SK-N-SH treated with all-trans-retinoic acid at 6 μM for 48 hours (cell line): ENCODE results near the gene LRRK1.

ENCODE experiments used
- ATAC-seq: fragments of 200-7000 bp; cut with Tn5 transposase; 3 replicates; pipeline ENCODE4 v1.9.1; 2020; ENCODE audit warnings: mild to moderate bottlenecking, moderate library complexity
- ARNTL ChIP-seq: fragments of 450-650 bp; formaldehyde crosslinking; IDR thresholded peaks from 2 replicates; pipeline ENCODE4 v1.5.0; 2020; ENCODE audit warnings: low read depth, mild to moderate bottlenecking, moderate library complexity, borderline replicate concordance
- BACH2 ChIP-seq: fragments of 250-450 bp; sonication (Bioruptor Pico); IDR thresholded peaks from 2 replicates; pipeline ENCODE4 v1.9.0; 2021; ENCODE audit warnings: mild to moderate bottlenecking, borderline replicate concordance
- CSDC2 ChIP-seq: fragments of 250-450 bp; sonication (Bioruptor Pico); IDR thresholded peaks from 2 replicates; pipeline ENCODE4 v1.5.0; 2020; ENCODE audit warnings: mild to moderate bottlenecking, moderate library complexity
- ESRRG ChIP-seq: fragments of 250-450 bp; sonication (Bioruptor Pico); IDR thresholded peaks from 2 replicates; pipeline ENCODE4 v1.6.1; 2021; ENCODE audit warnings: mild to moderate bottlenecking
- GLIS3 ChIP-seq: fragments of 250-450 bp; sonication (Bioruptor Pico); IDR thresholded peaks from 2 replicates; pipeline ENCODE4 v1.5.0; 2020; ENCODE audit warnings: mild to moderate bottlenecking, moderate library complexity
- ISL1 ChIP-seq: fragments of 250-450 bp; sonication (Bioruptor Pico); IDR thresholded peaks from 2 replicates; pipeline ENCODE4 v2.1.2; 2022; ENCODE audit warnings: mild to moderate bottlenecking, moderate library complexity
- OSR1 ChIP-seq: fragments of 250-450 bp; sonication (Bioruptor Pico); IDR thresholded peaks from 2 replicates; pipeline ENCODE4 v1.8.0; 2022; ENCODE audit warnings: moderate library complexity, mild to moderate bottlenecking, inconsistent platforms
- PPARA ChIP-seq: fragments of 250-450 bp; sonication (Bioruptor Pico); IDR thresholded peaks from 2 replicates; pipeline ENCODE4 v1.5.0; 2020; ENCODE audit warnings: mild to moderate bottlenecking, borderline replicate concordance
- RARB ChIP-seq: fragments of 250-450 bp; sonication (Bioruptor Pico); IDR thresholded peaks from 2 replicates; pipeline ENCODE4 v1.8.0; 2021; ENCODE audit warnings: mild to moderate bottlenecking, moderate library complexity
- SNAI2 ChIP-seq: fragments of 250-450 bp; sonication (Bioruptor Pico); IDR thresholded peaks from 2 replicates; pipeline ENCODE4 v1.5.0; 2020; ENCODE audit warnings: mild to moderate bottlenecking, moderate library complexity
- TCF4 ChIP-seq: fragments of 250-450 bp; sonication (Bioruptor Pico); IDR thresholded peaks from 2 replicates; pipeline ENCODE4 v1.8.0; 2021; ENCODE audit warnings: mild to moderate bottlenecking, moderate library complexity, borderline replicate concordance
- TOX ChIP-seq: fragments of 250-450 bp; sonication (Bioruptor Pico); IDR thresholded peaks from 2 replicates; pipeline ENCODE4 v1.8.0; 2021; ENCODE audit warnings: mild to moderate bottlenecking, moderate library complexity, borderline replicate concordance
- ZC3H10 ChIP-seq: fragments of 250-450 bp; sonication (Bioruptor Pico); IDR thresholded peaks from 2 replicates; pipeline ENCODE4 v1.5.1; 2021; ENCODE audit warnings: mild to moderate bottlenecking, moderate library complexity
- ZFP3 ChIP-seq: fragments of 250-450 bp; sonication (Bioruptor Pico); IDR thresholded peaks from 2 replicates; pipeline ENCODE4 v1.5.0; 2020; ENCODE audit warnings: mild to moderate bottlenecking, moderate library complexity
- ZFP30 ChIP-seq: fragments of 450-650 bp; formaldehyde crosslinking; IDR thresholded peaks from 2 replicates; pipeline ENCODE4 v1.5.0; 2022; ENCODE audit warnings: mild to moderate bottlenecking, moderate library complexity
- ZNF565 ChIP-seq: fragments of 450-650 bp; formaldehyde crosslinking; conservative IDR thresholded peaks from 2 replicates; pipeline ENCODE4 v1.5.0; 2020; ENCODE audit warnings: low read depth, mild to moderate bottlenecking, moderate library complexity
- ZNF8 ChIP-seq: fragments of 450-650 bp; formaldehyde crosslinking; IDR thresholded peaks from 2 replicates; pipeline ENCODE4 v1.5.0; 2020; ENCODE audit warnings: mild to moderate bottlenecking, moderate library complexity
- TF ChIP-seq, protein P1 (sequence below): fragments of 250-450 bp; sonication (Bioruptor Pico); IDR thresholded peaks from 2 replicates; pipeline ENCODE4 v1.5.1; 2021; ENCODE audit warnings: mild to moderate bottlenecking, moderate library complexity
- TF ChIP-seq, protein P2 (sequence below): fragments of 250-450 bp; sonication (Bioruptor Pico); IDR thresholded peaks from 2 replicates; pipeline ENCODE4 v1.5.0; 2020; ENCODE audit warnings: mild to moderate bottlenecking, moderate library complexity
- TF ChIP-seq, protein P3 (sequence below): fragments of 250-450 bp; sonication (Bioruptor Pico); IDR thresholded peaks from 2 replicates; pipeline ENCODE4 v1.8.0; 2021; ENCODE audit warnings: low read depth, mild to moderate bottlenecking, moderate library complexity, borderline replicate concordance
- TF ChIP-seq, protein P4 (sequence below): fragments of 250-450 bp; sonication (Bioruptor Pico); IDR thresholded peaks from 2 replicates; pipeline ENCODE4 v1.8.0; 2020; ENCODE audit warnings: mild to moderate bottlenecking, moderate library complexity, borderline replicate concordance

LRRK1 gene

DNA sequence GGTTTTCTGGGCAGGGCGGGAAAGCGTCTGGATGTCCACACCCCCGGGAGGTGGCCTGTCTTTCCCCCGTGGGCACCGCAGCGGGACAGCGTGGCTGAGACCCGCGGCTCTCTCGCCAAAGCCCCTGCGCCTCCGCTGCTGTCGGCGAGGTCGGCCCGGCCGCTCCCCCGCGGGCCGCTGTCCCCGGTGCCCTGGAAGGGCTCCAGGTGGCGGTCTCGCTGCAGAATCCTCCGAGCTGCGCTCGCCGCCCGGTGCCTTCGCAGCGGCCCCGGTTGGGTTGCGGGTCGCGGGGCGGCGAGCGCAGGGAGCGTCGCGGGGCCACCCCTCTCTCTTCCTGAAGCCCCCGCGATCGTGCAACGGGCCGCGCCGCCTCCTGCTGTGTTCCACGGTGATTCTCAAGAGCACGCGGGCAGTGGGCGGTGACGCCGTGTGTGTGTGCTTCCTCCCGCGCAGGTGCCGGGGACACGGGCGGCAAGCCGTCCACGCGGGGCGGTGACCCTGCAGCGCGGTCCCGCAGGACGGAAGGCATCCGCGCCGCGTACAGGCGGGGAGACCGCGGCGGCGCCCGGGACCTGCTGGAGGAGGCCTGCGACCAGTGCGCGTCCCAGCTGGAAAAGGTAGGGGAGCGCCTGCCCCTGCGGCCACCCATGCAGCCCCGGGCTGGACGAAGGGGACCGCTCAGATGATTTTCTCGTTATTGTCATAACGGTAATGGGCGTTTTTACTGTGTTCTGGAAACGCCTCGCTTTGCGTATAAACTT, 54.4 kb downstream of the LRRK1 start:
- TF ChIP-seq RARB (CRISPR knock-in tag): no peak
- TF ChIP-seq ZNF565: no peak
- peak; percentile 38; the same call in 1 of the 3 replicates for ATAC-seq

- no peak for ATAC-seq
- TF ChIP-seq OSR1 (CRISPR knock-in tag) (no peak), PPARA (CRISPR knock-in tag) (no peak), BACH2 (no peak), CSDC2 (CRISPR knock-in tag) (no peak), ISL1 (CRISPR knock-in tag) (no peak), ZNF8 (no peak), TCF4 (CRISPR knock-in tag) (no peak), ESRRG (CRISPR knock-in tag) (no peak), ZFP30 (CRISPR knock-in tag) (no peak), TOX (CRISPR knock-in tag) (no peak), RARB (CRISPR knock-in tag) (no peak), ZC3H10 (CRISPR knock-in tag) (no peak), SNAI2 (CRISPR knock-in tag) (no peak), ARNTL (CRISPR knock-in tag) (no peak), ZFP3 (CRISPR knock-in tag) (no peak), GLIS3 (CRISPR knock-in tag) (no peak)
- TF ChIP-seq, protein P1, sequence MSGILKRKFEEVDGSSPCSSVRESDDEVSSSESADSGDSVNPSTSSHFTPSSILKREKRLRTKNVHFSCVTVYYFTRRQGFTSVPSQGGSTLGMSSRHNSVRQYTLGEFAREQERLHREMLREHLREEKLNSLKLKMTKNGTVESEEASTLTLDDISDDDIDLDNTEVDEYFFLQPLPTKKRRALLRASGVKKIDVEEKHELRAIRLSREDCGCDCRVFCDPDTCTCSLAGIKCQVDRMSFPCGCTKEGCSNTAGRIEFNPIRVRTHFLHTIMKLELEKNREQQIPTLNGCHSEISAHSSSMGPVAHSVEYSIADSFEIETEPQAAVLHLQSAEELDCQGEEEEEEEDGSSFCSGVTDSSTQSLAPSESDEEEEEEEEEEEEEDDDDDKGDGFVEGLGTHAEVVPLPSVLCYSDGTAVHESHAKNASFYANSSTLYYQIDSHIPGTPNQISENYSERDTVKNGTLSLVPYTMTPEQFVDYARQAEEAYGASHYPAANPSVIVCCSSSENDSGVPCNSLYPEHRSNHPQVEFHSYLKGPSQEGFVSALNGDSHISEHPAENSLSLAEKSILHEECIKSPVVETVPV: no peak
- TF ChIP-seq, protein P2, sequence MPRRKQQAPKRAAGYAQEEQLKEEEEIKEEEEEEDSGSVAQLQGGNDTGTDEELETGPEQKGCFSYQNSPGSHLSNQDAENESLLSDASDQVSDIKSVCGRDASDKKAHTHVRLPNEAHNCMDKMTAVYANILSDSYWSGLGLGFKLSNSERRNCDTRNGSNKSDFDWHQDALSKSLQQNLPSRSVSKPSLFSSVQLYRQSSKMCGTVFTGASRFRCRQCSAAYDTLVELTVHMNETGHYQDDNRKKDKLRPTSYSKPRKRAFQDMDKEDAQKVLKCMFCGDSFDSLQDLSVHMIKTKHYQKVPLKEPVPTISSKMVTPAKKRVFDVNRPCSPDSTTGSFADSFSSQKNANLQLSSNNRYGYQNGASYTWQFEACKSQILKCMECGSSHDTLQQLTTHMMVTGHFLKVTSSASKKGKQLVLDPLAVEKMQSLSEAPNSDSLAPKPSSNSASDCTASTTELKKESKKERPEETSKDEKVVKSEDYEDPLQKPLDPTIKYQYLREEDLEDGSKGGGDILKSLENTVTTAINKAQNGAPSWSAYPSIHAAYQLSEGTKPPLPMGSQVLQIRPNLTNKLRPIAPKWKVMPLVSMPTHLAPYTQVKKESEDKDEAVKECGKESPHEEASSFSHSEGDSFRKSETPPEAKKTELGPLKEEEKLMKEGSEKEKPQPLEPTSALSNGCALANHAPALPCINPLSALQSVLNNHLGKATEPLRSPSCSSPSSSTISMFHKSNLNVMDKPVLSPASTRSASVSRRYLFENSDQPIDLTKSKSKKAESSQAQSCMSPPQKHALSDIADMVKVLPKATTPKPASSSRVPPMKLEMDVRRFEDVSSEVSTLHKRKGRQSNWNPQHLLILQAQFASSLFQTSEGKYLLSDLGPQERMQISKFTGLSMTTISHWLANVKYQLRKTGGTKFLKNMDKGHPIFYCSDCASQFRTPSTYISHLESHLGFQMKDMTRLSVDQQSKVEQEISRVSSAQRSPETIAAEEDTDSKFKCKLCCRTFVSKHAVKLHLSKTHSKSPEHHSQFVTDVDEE (CRISPR knock-in tag): no peak
- TF ChIP-seq, protein P3, sequence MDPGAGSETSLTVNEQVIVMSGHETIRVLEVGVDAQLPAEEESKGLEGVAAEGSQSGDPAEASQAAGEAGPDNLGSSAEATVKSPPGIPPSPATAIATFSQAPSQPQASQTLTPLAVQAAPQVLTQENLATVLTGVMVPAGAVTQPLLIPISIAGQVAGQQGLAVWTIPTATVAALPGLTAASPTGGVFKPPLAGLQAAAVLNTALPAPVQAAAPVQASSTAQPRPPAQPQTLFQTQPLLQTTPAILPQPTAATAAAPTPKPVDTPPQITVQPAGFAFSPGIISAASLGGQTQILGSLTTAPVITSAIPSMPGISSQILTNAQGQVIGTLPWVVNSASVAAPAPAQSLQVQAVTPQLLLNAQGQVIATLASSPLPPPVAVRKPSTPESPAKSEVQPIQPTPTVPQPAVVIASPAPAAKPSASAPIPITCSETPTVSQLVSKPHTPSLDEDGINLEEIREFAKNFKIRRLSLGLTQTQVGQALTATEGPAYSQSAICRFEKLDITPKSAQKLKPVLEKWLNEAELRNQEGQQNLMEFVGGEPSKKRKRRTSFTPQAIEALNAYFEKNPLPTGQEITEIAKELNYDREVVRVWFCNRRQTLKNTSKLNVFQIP (CRISPR knock-in tag): no peak
- TF ChIP-seq, protein P4, sequence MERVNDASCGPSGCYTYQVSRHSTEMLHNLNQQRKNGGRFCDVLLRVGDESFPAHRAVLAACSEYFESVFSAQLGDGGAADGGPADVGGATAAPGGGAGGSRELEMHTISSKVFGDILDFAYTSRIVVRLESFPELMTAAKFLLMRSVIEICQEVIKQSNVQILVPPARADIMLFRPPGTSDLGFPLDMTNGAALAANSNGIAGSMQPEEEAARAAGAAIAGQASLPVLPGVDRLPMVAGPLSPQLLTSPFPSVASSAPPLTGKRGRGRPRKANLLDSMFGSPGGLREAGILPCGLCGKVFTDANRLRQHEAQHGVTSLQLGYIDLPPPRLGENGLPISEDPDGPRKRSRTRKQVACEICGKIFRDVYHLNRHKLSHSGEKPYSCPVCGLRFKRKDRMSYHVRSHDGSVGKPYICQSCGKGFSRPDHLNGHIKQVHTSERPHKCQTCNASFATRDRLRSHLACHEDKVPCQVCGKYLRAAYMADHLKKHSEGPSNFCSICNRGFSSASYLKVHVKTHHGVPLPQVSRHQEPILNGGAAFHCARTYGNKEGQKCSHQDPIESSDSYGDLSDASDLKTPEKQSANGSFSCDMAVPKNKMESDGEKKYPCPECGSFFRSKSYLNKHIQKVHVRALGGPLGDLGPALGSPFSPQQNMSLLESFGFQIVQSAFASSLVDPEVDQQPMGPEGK (CRISPR knock-in tag): no peak
Observed at GRCh38 chr15:100975043-100975442, 55.9 kb downstream of the LRRK1 start.

DNA sequence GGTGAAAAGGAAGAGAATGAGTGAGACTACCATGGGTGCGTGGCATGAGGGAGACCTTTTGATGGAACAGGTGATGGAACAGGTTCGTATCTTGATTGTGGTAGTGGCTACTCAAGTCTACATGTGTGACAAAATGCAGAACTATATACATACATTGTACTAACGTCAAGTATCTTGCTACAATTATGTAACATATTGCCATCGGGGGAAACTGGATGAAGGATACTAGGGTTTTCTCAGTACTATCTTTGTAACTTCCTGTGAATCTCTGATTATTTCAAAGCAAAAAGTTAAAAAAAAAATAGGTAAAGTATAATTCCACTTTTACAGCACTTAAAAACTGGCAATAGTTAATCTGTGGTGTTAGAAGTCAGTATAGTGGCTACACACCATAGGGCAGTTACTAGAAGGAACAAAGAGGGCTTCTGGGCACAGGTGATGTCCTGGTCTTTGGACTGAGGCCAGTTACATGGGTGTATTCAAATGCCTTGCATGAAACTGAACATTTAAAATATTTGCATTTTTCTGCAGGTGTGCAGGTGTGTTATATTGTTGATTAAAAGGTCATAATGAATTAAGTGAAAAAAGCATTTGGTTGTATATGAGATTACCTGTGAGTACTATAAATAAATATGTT, 61.4 kb downstream of the LRRK1 start:
- no peak for ATAC-seq
- TF ChIP-seq ARNTL (CRISPR knock-in tag) (no peak), BACH2 (no peak), PPARA (CRISPR knock-in tag) (no peak), ZNF8 (no peak), OSR1 (CRISPR knock-in tag) (no peak), SNAI2 (CRISPR knock-in tag) (no peak), CSDC2 (CRISPR knock-in tag) (no peak), ZNF565 (no peak), TCF4 (CRISPR knock-in tag) (no peak), ZFP3 (CRISPR knock-in tag) (no peak), TOX (CRISPR knock-in tag) (no peak)
- TF ChIP-seq, protein P4 (CRISPR knock-in tag): no peak
- TF ChIP-seq, protein P1: no peak
